Measurements from ENCODE around the gene NUDT22.

The NUDT22 gene, protein sequence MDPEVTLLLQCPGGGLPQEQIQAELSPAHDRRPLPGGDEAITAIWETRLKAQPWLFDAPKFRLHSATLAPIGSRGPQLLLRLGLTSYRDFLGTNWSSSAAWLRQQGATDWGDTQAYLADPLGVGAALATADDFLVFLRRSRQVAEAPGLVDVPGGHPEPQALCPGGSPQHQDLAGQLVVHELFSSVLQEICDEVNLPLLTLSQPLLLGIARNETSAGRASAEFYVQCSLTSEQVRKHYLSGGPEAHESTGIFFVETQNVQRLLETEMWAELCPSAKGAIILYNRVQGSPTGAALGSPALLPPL

DNA sequence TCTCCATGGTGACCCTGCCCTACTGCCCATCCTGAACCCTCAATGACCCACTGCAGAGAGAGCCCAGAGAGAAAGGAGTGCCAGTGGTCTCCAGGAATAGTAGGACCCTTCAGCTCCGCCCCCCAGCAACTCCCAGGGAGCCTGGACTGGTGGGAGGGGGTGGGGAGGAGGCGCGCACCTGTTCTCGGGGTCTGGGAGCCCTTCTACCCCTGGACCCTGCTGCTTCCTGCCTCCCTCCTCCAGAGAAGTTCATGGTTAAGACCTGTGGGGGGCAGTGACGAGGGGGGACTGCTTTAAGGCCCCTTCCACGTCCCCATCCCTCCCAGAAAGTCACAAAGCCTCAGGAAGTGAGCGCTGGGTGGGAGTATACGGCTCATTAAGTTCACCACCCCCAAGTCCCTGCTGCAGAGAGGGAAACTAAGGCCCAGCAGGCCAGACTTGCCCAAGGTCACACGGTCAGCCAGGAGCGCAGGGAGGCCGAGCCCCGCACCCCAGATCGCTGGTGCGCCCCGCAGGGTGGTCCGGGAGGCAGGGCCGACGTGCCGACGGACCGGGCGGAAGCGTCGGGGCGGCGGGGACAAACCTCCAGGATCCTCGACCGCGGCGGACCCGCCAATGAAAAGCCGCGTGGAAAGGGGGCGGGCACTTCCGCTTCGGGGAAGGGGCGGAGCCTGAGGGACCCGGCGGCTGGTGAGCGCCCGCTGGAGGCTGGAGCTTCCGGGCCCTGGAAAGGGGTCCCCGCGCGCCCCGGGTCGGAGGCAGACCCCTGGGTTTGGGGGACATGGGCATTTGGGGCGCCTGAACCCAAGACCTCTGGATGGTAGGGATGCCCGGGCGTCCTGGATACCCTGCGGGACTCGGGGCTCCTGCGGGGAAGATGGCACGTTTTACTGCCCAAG is at the start of gene NUDT22, which contains the start of gene TRPT1:
Gene NUDT22, plus strand, starts transcription at position 667 of the 899 bp plus-strand sequence. CDS start 379 bp downstream, outside the sequence.
Gene TRPT1, minus strand, starts transcription at position 579 of the 899 bp plus-strand sequence. Its CDS starts 326 bp downstream, at position 253.
- TF ChIP-seq CTCF (conservative IDR thresholded peaks at IDR 0.05; ENCODE audit: low read depth): no peak; the same call in 1 of the 2 replicates
- DNase-seq (ENCODE audit: low spot score): peak; percentile 84
- POLR2A ChIA-PET (ENCODE audit: low non-redundant PET): no interaction called here
- CTCF ChIA-PET: interaction anchor here (0.6 to 1.2 kb wide), 11 partner anchors 11 to 442 kb away, joined by 3 to 5 read pairs (median 3); no protein-coding TSS in a partner anchor
- H3K27ac ChIP-seq: peak within 1 kb of the TSS; percentile 98

GRCh38 chr11:64176751-64177150 is 49.3 kb upstream of the NUDT22 start:
- TF ChIP-seq CTCF (conservative IDR thresholded peaks at IDR 0.05; ENCODE audit: low read depth): no peak
- no peak for DNase-seq (ENCODE audit: low spot score)
- ChIA-PET POLR2A (ENCODE audit: low non-redundant PET) (no interaction called here), CTCF (no interaction called here)
- H3K27ac ChIP-seq: no peak overlapping the region

GRCh38 chr11:64178203-64178602 is 47.9 kb upstream of the NUDT22 start:
- CTCF ChIA-PET: no interaction called here
- POLR2A ChIA-PET (ENCODE audit: low non-redundant PET): no interaction called here
- H3K27ac ChIP-seq: no peak overlapping the region
- TF ChIP-seq CTCF (conservative IDR thresholded peaks at IDR 0.05; ENCODE audit: low read depth): no peak
- DNase-seq (ENCODE audit: low spot score): no peak

DNA sequence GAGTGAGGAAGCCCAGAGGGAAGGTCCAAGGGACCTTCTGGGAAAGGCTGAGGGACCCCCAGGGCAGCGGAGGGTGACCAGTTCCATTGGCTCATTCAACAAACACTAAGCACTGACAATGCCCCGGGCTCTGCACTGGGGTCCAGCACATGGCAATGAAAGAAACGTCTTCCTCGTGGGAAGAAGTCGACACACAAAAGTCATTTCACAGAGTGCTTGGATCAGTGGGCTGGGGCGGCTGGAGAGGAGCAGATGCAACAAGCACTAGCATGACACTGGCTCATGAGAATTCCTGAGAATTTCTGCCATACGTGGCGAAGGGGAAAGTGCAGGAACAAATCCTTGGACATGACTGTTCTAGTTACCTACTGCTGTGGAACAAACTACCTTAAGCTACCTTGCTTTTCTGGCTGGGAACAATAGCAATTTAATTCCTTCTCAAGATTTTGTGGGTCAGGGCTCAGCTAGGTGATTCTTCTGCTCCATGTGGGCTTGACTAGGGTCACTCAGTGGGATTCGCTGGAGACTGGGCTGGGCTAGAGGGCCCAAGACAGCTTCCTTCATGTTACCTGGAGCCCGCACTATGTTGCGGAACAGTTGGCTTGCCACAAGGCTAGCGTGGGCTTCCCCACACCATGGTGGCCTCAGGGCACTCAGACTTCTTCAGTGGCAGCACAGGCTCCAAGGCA is 47.0 kb upstream of the NUDT22 start:
- no peak overlapping the region for H3K27ac ChIP-seq
- DNase-seq (ENCODE audit: low spot score): no peak
- ChIA-PET POLR2A (ENCODE audit: low non-redundant PET) (no interaction called here), CTCF (no interaction called here)
- TF ChIP-seq CTCF (conservative IDR thresholded peaks at IDR 0.05; ENCODE audit: low read depth): no peak

DNA sequence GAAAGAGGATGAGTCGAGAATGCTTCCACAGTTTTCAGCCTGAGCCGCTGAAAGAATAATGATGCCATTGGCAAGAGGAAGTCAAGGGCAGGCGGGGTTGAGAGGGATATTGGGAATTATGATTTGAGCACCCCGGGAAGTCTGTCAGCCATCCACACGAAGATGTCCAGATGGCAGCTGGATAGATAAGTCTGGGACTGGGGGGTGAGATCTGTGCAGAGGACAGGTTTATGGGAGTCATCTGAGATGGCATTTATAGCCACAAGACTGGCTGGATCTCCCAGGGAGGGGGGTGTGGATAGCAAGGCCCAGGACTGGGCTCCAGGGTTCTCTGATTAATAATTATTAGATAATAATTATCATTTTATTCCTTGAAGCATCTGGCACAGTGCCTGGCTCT is 45.2 kb upstream of the NUDT22 start:
- POLR2A ChIA-PET (ENCODE audit: low non-redundant PET): no interaction called here
- DNase-seq (ENCODE audit: low spot score): no peak
- CTCF ChIA-PET: interaction anchor here (1.3 kb wide), 1 partner anchor 16 kb away, joined by 4 read pairs; no protein-coding TSS in a partner anchor
- TF ChIP-seq CTCF (conservative IDR thresholded peaks at IDR 0.05; ENCODE audit: low read depth): no peak
- H3K27ac ChIP-seq: no peak overlapping the region; the same call in 1 of the 2 replicates
